Measurements from ENCODE around the gene EIPR1.

The EIPR1 gene

DNA sequence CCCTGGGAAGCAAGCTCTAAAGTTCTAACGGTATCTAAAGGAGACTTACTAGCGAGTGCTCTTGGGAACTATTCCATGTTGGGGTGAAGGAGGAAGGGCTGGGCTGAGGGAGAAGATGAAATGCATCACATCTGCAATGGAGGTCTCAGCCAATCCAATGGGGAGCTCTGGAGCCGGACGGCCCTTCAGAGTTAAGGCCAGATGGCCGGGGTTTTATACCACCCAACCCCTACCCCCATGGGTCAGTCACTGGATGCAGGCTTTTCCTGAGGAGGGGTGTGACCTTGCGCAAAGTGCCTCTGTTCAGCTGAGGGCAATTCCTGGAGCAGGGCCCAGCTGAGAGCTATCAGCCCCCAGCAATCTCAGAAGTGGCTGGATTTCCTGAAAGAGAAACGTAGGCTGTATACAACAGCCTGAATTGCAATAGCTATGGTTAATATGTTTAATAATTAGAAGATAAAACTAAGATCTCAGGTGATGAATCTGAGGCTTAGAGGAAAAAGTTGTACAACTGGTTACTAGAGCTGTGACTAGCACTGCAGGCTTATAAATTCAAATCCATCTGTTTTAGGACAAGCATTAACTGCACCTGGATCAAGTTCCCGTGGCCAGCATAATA is 21.6 kb downstream of the EIPR1 start:
- no peak for DNase-seq

DNA sequence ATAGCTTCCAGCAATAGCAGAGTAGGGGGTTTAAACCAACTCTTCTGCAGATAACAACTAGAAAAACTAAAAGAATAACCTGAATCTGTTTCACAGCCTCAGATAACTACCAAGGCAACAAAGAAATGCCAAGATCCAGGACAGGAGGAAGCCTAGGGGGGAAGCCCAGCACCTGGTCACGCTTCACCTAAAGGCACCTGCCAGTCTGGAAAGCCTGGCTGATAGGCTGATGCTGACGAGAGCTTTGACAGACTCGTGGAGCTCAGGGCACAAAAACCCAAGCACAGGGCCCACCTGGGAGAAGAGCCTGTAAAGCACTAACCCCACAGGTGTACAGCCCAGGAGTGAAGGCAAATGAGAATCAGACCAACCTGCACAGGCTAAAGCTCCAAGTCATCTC is 22.6 kb downstream of the EIPR1 start:
- no peak for DNase-seq

DNA sequence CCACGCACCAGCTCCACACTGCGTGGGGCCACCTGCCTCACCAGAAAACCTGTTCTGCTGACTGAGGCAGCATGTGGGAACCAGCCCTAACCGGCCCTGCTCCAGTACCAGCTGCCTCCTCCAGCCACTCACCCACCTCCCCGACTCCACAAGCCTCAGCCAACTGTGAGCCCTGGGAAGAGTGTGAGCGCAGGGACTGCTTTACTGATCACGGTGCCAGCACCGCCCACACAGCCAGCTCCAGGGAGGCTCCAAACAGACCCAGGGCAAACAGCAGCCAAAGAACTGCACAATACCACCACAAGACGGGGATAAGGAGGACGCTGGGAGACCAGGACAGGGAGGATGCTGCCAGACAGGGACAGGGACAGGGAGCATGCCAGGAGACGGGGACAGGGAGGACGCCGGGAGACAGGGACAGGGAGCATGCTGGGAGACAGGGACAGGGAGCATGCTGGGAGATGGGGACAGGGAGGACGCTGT is 28.4 kb downstream of the EIPR1 start:
- peak; percentile 58 for DNase-seq

DNA sequence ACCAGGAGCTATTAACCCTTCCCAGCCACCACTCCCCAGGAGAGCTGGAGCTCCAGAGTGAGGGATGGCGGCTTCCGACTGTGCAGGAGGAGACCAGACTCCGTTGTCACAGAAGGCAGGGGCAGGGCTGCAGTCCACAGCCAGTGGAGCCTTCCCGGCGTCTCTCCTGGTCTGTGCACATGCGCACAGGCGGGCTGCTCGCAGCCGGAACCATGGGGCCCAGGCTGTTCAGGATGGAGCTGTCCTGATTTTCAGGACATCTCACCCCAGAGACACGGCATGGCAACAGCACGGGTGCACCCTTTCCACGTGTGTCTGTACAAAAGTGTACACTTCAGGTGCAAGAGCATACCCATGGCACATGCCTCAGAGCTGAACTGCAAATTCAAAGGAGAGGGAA is 28.9 kb downstream of the EIPR1 start:
- peak; percentile 56 for DNase-seq

DNA sequence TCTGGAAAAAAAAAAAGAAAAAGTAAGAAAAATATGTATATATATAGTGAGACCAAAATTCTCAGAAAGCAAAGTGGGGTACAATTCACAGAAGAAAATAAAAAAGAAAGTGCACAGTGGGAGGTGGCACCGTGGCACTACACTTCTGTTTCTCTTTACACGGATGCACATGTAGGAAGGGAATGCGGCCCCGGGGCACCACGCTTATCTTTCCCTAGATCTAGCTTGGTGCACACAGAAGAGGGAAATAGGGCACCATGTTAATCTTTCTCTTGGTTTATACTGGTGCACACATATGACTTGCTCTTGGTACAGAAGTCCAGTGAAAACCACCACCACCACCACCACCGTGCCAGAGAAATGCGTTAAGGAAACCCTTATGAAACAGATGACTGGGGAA is 32.0 kb downstream of the EIPR1 start:
- no peak for DNase-seq

DNA sequence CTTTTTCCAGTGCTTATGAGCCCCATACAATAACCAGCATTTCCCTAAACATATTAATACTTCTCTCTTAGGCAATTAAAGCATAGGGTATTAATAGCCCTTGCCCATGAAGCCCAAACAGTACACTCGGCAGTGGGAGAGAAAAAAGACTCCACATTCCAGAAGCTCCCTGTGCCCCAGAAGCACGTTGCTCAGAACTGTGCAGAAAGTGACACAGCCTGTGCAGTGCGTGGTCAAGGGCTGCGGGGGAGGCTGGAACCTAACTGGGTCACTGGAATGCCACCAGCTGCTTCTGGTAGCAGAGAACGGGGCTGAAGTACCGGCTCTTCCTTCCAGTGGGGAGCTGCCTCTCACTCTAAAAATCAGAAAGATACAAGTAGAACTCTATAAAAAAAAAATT is 32.7 kb downstream of the EIPR1 start:
- no peak for DNase-seq

DNA sequence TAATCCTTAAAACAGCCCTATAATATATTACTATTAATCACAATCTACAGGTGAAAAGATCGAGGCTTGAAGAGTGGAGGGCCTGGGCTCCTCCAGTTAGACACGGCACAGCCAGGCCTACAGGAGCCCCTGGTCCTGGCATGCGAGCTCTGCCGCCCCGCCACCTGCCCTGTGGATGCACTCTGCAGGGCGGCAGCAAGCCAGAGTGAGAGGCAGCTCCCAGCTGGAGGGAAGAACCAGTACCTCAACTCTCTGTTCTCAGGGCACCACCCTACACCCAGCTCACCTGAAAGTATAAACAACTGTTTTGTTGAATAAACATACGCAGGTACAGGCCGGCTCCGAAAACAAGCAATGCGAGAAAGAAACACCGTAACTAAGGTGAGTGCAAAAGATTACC is 34.6 kb downstream of the EIPR1 start:
- no peak for DNase-seq

DNA sequence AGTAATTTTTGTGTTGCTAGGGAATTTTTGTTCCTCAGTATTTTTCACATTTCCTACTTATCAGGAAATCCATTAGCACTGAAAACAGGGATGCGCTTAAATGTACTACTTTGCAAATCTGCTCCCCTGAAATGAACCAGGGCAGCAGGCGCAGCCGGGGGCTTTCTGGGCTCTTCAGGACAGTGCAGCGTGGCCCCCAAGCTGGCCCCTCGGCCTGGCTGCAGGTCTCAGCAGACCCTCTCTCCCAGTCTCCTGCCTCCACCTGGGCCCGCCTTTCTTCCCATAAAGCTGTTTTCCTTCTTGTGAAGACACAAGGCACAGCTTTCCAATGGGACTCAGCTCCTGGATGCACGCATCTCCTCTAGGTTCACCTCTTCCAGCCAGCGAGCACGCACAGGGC is 35.3 kb downstream of the EIPR1 start:
- DNase-seq, result no peak

DNA sequence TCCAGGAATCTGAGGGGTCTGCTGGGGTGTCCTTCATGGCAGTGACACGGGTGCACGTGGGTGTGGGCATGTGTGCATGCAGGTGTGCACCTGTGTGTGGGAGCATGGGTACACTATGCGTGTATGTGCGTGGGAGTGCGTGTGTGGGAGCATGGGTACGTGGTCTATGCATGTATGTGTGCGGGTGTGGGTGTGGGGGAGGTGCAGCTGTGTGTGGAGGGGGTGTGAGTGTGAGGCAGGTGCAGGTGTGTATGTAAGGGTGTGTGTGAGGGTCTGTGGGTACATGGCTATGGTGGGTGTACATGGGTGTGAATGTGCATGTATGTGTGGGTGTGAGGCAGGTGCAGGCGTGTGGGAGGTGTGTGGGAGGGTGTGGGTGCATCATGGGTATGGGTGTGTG is 36.3 kb downstream of the EIPR1 start:
- no peak for DNase-seq

DNA sequence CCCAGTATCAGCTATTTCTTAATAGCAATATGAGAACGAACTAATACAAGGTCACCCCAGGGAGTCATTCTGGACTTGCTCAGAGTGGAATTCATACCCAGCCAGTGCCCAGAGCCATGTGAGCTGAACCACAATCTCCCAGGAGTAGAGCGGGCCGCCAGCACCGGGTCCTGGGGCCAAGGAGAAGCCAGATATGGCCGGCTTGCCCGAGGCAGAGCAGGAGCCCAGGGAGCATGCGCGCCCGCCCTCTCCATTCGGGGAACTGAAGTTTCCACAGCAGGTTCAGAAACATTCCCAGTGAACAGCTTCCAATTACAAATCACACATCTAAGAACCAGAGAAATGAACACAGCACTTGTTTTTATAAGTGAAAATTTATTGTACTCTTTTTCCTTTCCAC is 37.5 kb downstream of the EIPR1 start:
- no peak for DNase-seq

DNA sequence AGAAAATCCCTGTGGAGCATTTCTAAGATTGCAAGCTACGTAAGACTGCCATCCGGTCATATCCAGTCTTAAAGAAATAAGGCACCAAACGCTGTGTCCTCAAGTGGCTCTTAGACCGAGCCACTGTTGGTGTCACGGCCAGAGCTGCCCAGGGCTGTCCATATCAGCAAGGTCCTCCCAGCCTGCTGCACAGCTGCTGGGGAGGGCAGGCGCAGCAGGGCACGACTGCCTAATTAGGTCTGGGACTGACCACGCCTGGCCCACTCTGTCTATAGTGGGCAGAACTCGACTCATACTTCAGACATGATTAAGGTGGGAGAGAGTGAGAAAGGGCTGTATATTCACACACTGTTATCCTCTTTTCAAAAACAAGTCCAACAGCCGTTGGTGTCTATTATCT is 39.3 kb downstream of the EIPR1 start:
- DNase-seq, result no peak

DNA sequence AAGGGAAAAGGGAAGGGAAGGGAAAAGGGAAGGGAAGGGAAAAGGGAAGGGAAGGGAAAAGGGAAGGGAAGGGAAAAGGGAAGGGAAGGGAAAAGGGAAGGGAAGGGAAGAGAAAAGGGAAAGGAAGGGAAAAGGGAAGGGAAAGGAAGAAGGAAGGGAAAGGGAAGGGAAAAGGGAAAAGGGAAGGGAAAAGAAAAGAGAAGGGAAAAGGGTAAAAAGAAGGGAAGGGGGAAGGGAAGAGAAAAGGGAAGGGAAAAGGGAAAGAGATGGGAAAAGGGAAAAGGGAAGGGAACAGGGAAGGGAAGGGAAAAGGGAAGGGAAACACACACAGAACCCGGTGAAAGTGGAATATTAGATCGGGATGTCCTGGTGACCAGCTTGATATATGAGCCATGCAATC is 40.8 kb downstream of the EIPR1 start:
- no peak for DNase-seq

DNA sequence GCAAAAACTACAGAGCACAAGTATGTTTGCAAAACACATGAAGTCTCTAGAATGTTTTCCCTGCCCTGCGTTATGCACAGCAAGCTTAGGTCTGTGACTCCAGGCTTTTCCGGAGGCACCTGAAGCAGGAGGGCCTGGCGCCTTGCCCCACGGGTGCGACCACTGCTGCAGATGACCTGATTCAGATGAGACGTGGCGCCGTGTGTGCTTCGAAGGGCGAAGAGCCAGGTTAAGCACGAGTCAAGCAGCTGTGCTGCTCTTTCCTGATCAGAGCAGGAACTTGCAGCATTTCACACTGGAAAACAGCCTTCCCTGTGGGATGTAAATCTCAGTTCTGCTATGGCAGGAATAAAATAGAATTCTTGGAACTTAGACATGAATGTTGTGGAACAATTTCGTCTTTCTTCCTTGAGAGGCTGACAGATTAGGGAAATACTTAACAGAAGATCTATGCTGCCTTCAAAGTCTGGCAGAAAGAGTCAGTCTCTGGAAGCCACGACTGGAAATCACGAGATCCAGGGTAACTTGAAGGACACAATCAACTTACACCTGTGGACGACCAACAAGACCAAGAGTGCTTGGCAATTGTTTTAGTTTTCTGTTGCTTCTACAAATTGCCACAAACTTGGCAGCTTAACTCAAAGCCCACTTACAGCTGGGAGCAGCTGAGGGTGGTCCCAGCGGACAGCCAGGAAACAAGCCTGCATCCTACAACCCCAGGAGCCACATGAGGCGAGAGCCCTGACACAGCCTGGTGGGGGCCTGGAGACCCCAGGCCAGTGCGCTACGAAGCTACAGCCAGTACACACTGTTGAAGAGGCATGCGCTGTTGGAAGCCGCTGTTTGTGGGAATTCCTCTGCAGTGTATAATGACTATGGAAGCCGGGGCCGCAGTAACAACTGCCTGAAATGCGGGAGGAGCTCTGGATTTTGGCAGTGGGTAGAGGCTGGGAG is 42.9 kb downstream of the EIPR1 start:
- DNase-seq, result no peak

DNA sequence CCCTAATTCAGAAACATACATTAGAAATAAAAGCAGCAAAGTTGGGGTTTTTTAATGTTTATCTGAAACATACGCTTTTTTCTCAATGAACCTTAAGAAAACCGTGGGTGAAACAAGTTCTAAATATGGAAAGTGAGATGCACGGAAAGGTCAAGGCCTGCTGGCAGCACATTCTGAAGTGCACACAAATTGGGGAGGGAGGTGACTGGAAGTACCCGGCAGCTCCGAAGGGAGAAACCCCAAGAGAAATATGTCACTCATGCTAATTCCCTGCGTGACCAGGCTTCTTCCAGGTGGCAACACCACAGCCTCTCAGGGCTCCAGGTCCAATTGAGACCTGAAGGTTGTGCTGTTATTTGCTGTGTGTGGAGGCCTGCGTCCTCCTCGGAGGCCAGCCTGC is 45.5 kb downstream of the EIPR1 start:
- no peak for DNase-seq

DNA sequence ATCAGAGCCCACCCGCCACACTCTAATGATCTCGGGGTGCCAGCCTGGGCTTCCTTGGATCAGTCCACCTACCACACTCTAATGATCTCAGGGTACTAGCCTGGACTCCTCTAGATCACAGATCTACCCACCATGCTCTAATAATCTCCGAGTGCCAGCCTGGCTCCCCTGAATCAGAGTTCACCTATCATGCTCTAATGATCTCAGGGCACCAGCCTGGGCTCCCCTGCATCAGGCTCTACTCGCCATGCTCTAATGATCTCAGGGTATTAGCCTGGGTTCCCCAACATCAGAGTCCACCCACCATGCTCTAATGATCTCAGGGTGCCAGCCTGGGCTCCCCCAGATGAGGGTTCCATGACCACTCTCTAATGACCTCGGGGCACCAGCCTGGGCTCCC is 48.1 kb downstream of the EIPR1 start:
- no peak for DNase-seq

DNA sequence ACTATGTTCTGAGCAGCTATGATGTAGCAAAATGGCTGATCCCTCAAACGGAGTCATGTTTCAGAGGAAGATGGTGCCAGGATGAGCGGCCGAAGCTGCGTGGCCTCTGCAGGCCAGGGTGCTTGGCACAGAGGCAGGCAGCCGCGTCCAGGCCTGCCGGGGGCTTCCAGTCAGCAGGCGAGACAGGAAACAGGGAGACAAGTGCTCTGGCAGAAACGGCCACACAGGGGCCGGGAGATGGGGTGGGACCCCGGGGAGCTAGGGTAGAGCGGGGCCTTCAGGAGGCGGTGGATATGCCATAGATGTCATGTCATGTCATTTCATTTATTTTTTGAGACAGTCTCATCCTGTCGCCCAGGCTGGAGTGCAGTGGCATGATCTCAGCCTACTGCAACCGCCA is 50.7 kb downstream of the EIPR1 start:
- DNase-seq, result no peak

DNA sequence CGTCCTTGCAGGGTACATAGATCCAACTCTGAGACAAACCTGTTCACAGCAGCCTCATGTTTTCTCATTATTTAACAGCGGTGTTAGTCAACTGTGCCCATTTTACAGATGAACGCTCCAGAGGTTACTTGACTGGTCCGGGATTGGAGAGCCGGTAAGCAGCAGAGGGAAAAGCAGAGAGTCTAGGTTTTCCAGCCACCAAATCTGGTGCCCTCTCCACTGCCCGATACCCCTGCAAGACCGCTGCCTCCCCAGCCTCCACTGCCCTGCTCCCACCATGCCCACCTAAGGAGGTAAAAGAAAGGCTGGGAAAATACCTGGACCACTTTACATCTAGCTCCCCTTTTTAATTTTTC is 51.5 kb downstream of the EIPR1 start:
- no peak for DNase-seq

DNA sequence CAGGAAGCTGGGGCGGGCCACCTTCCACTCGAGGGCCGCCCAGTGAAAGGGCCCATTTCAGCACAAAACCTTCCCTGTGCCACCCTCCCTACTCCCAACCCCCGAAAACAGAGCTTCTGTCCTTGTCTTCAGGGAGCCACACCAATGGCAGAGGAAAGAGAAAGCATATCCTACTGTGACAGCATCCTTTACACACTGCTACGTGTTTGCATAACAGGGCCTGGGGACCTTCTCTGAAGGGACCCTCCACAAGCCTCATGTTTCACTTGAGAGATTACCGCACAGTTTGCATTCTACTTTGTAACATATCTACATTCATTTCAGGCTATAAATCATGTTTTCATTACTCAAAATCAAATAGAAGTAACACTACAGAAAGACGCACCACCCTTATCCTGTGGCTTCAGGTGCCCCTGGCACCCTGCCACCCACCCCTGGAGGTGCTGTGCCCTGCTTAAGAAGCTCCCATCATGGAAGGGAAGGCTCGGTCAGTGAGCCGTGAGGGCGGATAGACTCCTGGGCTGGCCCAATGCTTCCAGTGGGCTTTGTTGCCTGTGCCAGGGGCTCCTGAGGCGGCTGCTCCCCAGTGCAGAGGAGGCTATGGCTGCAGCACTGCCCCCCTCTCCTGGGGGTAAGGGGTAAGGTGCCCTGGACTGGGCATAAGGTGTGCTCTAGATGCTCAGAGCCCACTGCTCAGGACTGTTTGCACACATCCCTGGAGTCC is 52.0 kb downstream of the EIPR1 start:
- DNase-seq, result no peak

DNA sequence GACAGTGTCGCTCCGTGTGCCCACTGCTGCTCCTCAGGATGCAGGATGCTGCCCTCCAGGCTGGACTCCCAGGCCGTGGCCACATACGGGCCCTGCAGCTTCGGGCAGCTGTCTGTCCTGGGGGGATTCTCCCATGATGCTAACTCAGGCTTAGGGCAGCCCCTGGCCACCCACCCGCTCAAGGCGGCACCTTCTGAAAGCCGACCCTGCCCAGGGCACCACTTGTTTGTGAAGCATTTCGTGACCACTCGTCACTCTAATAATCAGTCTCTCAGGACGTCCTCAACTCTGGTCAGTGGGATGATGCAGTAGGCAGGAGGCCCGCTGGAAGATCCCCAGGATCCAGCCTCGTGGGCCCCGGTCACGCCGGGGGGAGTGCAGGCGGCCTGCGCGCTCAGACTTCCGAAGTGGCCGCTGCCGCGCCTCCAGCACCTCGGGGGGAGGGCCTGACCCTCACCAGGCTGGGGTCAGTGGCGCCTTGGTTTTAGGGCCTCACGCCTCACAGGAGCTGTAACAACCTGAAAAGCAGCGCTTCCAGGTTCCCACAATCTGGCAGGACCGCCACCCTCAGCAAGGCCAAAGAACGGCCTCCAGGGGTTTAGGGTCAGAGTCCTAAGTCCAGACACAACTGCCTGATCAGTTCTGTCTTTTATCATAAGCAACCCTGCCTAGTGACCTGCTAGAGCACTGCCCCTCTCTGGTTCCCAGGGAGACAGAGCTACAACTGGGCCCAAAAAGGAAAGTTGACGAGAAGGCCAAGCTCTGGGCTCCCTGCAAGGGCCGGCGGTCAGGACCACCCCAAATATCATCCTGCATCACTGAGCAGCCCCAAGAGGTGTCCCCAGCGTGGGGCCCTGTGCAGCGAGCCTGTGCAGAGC is 53.0 kb downstream of the EIPR1 start:
- DNase-seq, result no peak

DNA sequence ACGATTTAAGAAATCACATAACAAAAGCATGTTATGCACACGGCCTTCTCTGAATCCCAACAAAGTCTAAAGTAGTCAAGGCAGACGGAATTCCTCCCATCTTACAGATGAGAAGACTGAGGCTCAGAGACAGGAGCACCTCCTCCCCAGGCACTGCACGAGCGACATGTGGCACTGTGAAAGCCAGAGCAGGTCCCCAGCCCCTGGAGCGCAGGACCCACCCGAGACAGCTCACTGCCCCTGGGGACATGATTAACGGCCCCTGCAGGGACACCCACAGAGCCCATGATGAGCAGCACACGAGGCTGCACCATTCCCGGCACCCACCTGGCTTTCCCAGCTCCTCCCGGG is 53.6 kb downstream of the EIPR1 start:
- no peak for DNase-seq

DNA sequence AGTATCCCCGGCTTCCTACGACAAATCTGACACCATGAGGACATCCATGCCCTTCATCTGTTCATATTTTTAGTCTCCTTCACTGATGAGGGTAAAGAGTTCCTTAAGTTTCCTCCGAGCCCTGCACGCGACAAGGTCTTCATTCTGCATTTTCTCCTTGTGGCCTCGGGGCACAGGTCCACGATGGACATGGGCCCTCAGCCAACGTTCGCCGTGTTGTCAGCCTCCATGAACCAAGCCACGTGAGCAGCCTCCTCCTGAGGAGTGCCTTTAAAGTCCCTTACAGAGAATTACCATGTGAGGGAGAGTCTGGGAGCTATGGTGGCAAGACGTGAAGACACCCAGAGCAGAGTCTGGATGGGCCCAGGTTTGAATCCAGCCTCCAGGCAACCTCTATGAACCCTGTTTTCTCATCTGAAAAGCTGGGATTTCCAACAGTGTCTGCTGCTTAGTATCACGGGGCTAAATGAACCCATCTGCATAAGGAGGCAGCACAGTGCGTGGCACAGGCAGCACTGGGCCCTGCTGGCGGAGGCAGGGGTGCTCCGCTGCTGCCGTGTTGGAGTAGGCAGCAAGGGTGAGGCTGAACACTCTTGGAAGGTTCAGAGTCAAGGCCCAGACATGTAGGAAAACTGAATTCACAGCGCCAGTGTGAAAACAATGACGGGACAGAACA is 54.1 kb downstream of the EIPR1 start:
- DNase-seq, result no peak

DNA sequence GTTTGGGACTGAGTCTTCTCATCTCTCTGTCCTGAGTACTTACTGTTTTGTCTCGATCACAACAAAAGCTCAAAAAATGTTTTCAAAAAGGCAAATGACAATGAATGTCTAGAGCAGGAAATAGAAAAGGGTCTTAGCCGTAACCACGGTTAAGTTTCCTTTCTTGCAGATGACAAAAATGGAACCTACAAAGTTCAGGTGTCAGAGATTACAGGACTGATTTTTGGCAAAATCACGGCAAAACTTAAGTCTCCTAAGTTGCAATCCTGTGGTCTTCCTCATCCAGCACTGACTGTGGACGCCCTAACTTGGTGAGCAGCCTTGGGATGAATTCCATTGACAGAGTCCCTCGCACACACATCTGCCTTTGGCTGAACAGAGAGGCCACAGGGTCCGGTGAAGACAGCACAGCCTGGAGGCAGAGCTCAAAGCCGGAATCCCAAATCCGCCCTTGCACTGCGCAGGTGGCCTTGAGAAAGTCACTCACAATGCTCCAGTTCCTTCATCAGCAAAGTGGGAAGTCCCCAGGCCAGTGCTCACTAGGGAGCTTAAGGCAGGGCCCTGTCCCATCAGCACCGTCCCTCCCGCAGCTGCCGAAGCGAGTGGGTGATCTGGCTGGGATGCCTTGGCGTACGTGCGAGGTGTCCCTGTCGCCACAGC is 55.2 kb downstream of the EIPR1 start:
- DNase-seq, result no peak

Data from NCI-H2227 treated with DMSO at 0.1 percent for 48 hours (cell line).